Keratinocyte (primary cell): ENCODE measurements around the gene DMRT3. TPM values are rescaled to one million over a fixed set of nuclear protein-coding genes. Genes with fewer than 3 reads are reported as not detected.

Experiments used
- DNase-seq: peaks from one replicate; pipeline ENCODE4 v3.0.0-alpha.2; 2011; ENCODE audit warnings: low read depth, missing footprints, low spot score
- FAIRE-seq: peaks from 2 replicates; lab custom pipeline; 2011; peaks lifted over from hg19 to GRCh38; lab: Jason Lieb, UNC
- H2AFZ ChIP-seq: 2 replicates; pipeline ENCODE4 v1.6.0; 2012; ENCODE audit warnings: low read length, control low read depth, inconsistent platforms; ENCODE audit not compliant: control insufficient read depth
- H3K27ac ChIP-seq: 2 replicates; pipeline ENCODE4 v1.5.1; 2011; ENCODE audit warnings: low read length; ENCODE audit not compliant: control insufficient read depth, insufficient read depth
- H3K27me3 ChIP-seq: 3 replicates; pipeline ENCODE4 v1.6.0; 2011; ENCODE audit warnings: low read length; ENCODE audit not compliant: control insufficient read depth, insufficient read depth; ENCODE audit errors: extremely low read depth
- H3K36me3 ChIP-seq, 2 experiments: 2 replicates in 1 of 2; 3 replicates in 1 of 2; pipeline ENCODE4 v1.5.1; 2011; ENCODE audit warnings: low read length in 2 of 2, mild to moderate bottlenecking in 1 of 2; ENCODE audit not compliant: control insufficient read depth in 2 of 2, insufficient read depth in 2 of 2; ENCODE audit errors: extremely low read depth in 1 of 2
- H3K4me1 ChIP-seq: 3 replicates; pipeline ENCODE4 v1.5.1; 2011; ENCODE audit warnings: low read length; ENCODE audit not compliant: control insufficient read depth, insufficient read depth; ENCODE audit errors: extremely low read depth
- H3K4me2 ChIP-seq: 3 replicates; pipeline ENCODE4 v1.6.0; 2011; ENCODE audit warnings: low read depth, low read length; ENCODE audit not compliant: control insufficient read depth, insufficient read depth; ENCODE audit errors: extremely low read depth
- H3K4me3 ChIP-seq, 3 experiments: fragments of 200-600 bp in 1 of 3; sonication (generic) in 1 of 3; 2 replicates in 2 of 3; 3 replicates in 1 of 3; pipeline ENCODE4 v1.5.1; 2011 to 2016; ENCODE audit warnings: low read length in 3 of 3, mild to moderate bottlenecking in 3 of 3, control low read depth in 2 of 3, inconsistent platforms in 1 of 3, low read depth in 1 of 3, mixed read lengths in 1 of 3, mixed run types in 1 of 3, moderate library complexity in 1 of 3; ENCODE audit not compliant: control insufficient read depth in 2 of 3, insufficient read depth in 2 of 3; ENCODE audit errors: extremely low read depth in 1 of 3
- H3K79me2 ChIP-seq: 2 replicates; pipeline ENCODE4 v1.6.0; 2012; ENCODE audit warnings: low read length; ENCODE audit not compliant: control insufficient read depth, insufficient read depth
- H3K9ac ChIP-seq: 3 replicates; pipeline ENCODE4 v1.6.0; 2011; ENCODE audit warnings: low read length; ENCODE audit not compliant: control insufficient read depth, insufficient read depth; ENCODE audit errors: extremely low read depth
- H3K9me1 ChIP-seq: 3 replicates; pipeline ENCODE4 v1.6.0; 2011; ENCODE audit warnings: low read length; ENCODE audit not compliant: control insufficient read depth, insufficient read depth; ENCODE audit errors: extremely low read depth
- H3K9me3 ChIP-seq: 2 replicates; pipeline ENCODE4 v1.5.1; 2012; ENCODE audit warnings: low read depth, low read length; ENCODE audit not compliant: control insufficient read depth
- H4K20me1 ChIP-seq: 3 replicates; pipeline ENCODE4 v1.6.0; 2011; ENCODE audit warnings: low read length; ENCODE audit not compliant: control insufficient read depth, insufficient read depth; ENCODE audit errors: extremely low read depth
- EZH2 ChIP-seq: IDR thresholded peaks from one replicate; pipeline ENCODE4 v1.6.1; 2012; ENCODE audit warnings: inconsistent platforms, mild to moderate bottlenecking, low read length, moderate library complexity
- dilution Hi-C: fragments of 300-500 bp; cut with MboI; formaldehyde crosslinking; loops from one replicate; pipeline ENCODE4 v1.7.0; 2020; ENCODE audit warnings: low sequenced_read_pairs; ENCODE audit not compliant: extremely low pct_ligation_motif_present
- polyA plus RNA-seq, 5 experiments: library from polyadenylated mRNA; depleted of rRNA in 3 of 5; stranded (reverse) in 3 of 5; stranded (forward) in 1 of 5; unstranded in 1 of 5; fragments of >200 nt; gene quantifications; 1 replicate in 1 of 5; 2 replicates in 3 of 5; 3 replicates in 1 of 5; pipeline versions ENCODE4 v1.2.1 to v1.2.3, GENCODE V29; 2011 to 2012; ENCODE audit warnings: missing spikeins in 2 of 5, low read depth in 1 of 5, low replicate concordance in 1 of 5
- TF ChIP-seq, protein P1 (sequence below), 3 experiments: IDR thresholded peaks in 1 of 3; conservative IDR thresholded peaks in 1 of 3; optimal IDR thresholded peaks in 1 of 3; 2 replicates in 2 of 3; 3 replicates in 1 of 3; pipeline versions ENCODE3 to v1.5.1; 2011; ENCODE audit warnings: low read length in 3 of 3, mild to moderate bottlenecking in 3 of 3, moderate library complexity in 2 of 3, control low read depth in 1 of 3, inconsistent platforms in 1 of 3; ENCODE audit not compliant: insufficient read depth in 2 of 3; ENCODE audit errors: extremely low read depth in 1 of 3

The DMRT3 gene
- polyA plus RNA-seq, 1 donor (not counting 4 experiments of a cell fraction or from before 2014, with no cell fraction given), result not detected

DNA sequence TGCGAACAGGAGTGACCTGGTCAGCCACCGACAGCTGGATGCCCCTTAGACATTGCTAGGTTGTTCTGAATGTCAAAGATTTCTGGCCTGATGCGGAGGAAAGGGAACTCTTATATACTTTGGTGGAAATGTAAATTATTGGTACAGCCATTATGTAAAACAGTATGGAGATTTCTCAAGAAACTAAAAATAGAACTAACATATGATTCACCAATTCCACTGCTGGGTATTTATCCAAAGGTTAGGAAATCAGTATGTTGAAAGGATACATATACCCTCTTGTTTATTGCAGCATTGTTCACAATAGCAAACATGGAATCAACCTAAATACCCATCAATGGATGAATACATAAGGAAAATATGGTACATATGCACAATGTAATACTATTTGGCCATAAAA lies 31.8 kb downstream of the DMRT3 start:
- Histone ChIP-seq H3K27me3 (no peaks in the 10 kb centered on the region), H3K4me1 (peaks cover 5% of the 10 kb centered on the region), H2AFZ (no peak overlapping the region), H3K4me3 (no peak overlapping the region), H3K4me2 (no peak overlapping the region), H3K27ac (no peak overlapping the region), H3K9me3 (no peaks in the 10 kb centered on the region), H3K9ac (no peak overlapping the region), H3K36me3 (no peaks in the 10 kb centered on the region), H4K20me1 (no peaks in the 10 kb centered on the region), H3K9me1 (no peaks in the 10 kb centered on the region), H3K79me2 (no peaks in the 10 kb centered on the region)
- no peak for DNase-seq
- TF ChIP-seq, protein P1, sequence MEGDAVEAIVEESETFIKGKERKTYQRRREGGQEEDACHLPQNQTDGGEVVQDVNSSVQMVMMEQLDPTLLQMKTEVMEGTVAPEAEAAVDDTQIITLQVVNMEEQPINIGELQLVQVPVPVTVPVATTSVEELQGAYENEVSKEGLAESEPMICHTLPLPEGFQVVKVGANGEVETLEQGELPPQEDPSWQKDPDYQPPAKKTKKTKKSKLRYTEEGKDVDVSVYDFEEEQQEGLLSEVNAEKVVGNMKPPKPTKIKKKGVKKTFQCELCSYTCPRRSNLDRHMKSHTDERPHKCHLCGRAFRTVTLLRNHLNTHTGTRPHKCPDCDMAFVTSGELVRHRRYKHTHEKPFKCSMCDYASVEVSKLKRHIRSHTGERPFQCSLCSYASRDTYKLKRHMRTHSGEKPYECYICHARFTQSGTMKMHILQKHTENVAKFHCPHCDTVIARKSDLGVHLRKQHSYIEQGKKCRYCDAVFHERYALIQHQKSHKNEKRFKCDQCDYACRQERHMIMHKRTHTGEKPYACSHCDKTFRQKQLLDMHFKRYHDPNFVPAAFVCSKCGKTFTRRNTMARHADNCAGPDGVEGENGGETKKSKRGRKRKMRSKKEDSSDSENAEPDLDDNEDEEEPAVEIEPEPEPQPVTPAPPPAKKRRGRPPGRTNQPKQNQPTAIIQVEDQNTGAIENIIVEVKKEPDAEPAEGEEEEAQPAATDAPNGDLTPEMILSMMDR (optimal IDR thresholded peaks at IDR 0.05 in 1 of 3, IDR thresholded peaks at IDR 0.05 in 1 of 3, conservative IDR thresholded peaks at IDR 0.05 in 1 of 3; ENCODE audit: extremely low read depth in 1 of 3, insufficient read depth in 2 of 3, low read length in 3 of 3), result no peak
- TF ChIP-seq EZH2, result no peak
- dilution Hi-C loops, result no loop called here
- no peak for FAIRE-seq

GRCh38 chr9:1009101-1009707 lies 32.7 kb downstream of the DMRT3 start:
- TF ChIP-seq, protein P1 (optimal IDR thresholded peaks at IDR 0.05 in 1 of 3, IDR thresholded peaks at IDR 0.05 in 1 of 3, conservative IDR thresholded peaks at IDR 0.05 in 1 of 3; ENCODE audit: extremely low read depth in 1 of 3, insufficient read depth in 2 of 3, low read length in 3 of 3), result peak; percentile 99
- TF ChIP-seq EZH2, result no peak
- dilution Hi-C loops, result no loop called here
- Histone ChIP-seq H3K9me3 (no peaks in the 10 kb centered on the region), H3K4me3 (no peak overlapping the region), H4K20me1 (no peaks in the 10 kb centered on the region), H3K9me1 (no peaks in the 10 kb centered on the region), H2AFZ (peak overlapping the region; percentile 50), H3K27me3 (no peaks in the 10 kb centered on the region), H3K4me1 (peaks cover 5% of the 10 kb centered on the region), H3K79me2 (no peaks in the 10 kb centered on the region), H3K9ac (no peak overlapping the region), H3K27ac (no peak overlapping the region), H3K4me2 (peak overlapping the region; percentile 42), H3K36me3 (no peaks in the 10 kb centered on the region)
- peak; percentile 84 for FAIRE-seq
- DNase-seq, result no peak
